Astrocyte (in vitro differentiated cells and primary cell): ENCODE results near the gene RAD54L2.

ENCODE experiments used
- EZH2 ChIP-seq: IDR thresholded peaks from 2 replicates; pipeline ENCODE4 v1.6.1; 2012; ENCODE audit warnings: mild to moderate bottlenecking, low read length, inconsistent platforms; ENCODE audit not compliant: insufficient read depth
- TF ChIP-seq, protein P1 (sequence below): IDR thresholded peaks from 2 replicates; pipeline ENCODE4 v1.5.1; 2011; ENCODE audit warnings: low read depth, mild to moderate bottlenecking, inconsistent platforms, low read length, moderate library complexity; ENCODE audit not compliant: insufficient read depth

DNA sequence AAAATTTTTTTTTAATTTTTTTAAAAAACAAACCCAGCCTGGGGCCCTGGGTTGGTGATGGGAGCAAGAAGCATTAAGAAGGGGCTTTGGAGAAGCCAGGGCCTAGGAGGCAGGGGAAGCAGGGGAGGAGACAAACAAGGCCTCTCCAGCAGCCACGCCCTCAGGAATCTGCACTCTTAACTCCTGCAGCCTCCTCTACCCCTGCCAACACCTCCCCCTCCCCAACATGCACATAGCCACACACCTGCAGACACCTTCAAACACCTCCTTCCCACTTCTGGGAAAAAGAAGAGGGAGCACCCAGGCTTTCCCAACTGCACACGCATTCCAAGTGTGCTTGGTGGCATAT is 36.0 kb upstream of the RAD54L2 start:
- TF ChIP-seq, protein P1, sequence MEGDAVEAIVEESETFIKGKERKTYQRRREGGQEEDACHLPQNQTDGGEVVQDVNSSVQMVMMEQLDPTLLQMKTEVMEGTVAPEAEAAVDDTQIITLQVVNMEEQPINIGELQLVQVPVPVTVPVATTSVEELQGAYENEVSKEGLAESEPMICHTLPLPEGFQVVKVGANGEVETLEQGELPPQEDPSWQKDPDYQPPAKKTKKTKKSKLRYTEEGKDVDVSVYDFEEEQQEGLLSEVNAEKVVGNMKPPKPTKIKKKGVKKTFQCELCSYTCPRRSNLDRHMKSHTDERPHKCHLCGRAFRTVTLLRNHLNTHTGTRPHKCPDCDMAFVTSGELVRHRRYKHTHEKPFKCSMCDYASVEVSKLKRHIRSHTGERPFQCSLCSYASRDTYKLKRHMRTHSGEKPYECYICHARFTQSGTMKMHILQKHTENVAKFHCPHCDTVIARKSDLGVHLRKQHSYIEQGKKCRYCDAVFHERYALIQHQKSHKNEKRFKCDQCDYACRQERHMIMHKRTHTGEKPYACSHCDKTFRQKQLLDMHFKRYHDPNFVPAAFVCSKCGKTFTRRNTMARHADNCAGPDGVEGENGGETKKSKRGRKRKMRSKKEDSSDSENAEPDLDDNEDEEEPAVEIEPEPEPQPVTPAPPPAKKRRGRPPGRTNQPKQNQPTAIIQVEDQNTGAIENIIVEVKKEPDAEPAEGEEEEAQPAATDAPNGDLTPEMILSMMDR = no peak
- TF ChIP-seq EZH2 = no peak
